ENCODE data around the gene CIT. TPM values are rescaled to one million over a fixed set of nuclear protein-coding genes. Genes with fewer than 3 reads are reported as not detected.

Gene CIT
- total and polyA plus RNA-seq, 7 experiments from 2014 or later, result 0.43 to 69.9 (median 1.7) TPM

DNA sequence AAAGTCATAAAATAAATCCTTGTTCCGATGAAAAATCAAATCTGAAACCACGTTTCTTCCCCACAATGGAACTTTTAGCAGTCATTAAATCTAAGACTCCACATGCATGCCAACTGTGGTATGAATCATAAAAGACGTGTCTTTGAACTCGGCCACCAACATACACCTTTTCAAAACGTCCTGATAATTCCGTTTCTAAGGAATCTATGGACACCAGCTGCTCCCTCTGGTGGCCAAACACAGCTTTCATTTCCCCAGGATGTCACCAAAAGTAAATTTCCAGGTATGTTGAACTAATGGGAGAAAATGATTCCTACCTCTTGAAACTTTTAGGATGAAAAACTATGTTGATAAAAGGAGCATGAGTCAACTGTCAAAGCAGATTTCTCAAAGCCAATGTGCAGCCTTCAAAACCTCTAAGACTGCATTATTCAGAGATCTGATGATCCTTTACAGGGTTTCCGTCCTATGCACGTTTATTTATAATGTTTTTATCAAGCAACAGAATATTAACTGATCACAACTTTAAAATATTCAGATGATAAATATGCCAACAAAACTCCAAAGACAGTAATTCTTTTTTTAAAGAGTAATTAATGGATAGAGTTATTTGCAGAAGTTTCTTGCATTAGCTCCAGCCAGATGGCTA is 96.2 kb downstream of the CIT start:
- H3K4me1 Mint-ChIP-seq, result peaks cover 0 to 10% (median 0%) of the 10 kb centered on the region in 7 donors
- no peaks in the 10 kb centered on the region for H3K27me3 Mint-ChIP-seq
- DNase-seq, result no peak
- CTCF ChIA-PET, result no interaction called here
- no peak overlapping the region for H3K27ac Mint-ChIP-seq
- H3K4me1 ChIP-seq (ENCODE audit: control insufficient read depth in 2 of 2, insufficient read depth in 2 of 2, low read length in 2 of 2), result no peaks in the 10 kb centered on the region
- no peaks in the 10 kb centered on the region for H3K36me3 ChIP-seq (ENCODE audit: control insufficient read depth in 2 of 3, insufficient read depth in 3 of 3, low read length in 3 of 3)
- POLR2A ChIA-PET, result no interaction called here
- no peaks in the 10 kb centered on the region for H3K9me3 ChIP-seq (ENCODE audit: control insufficient read depth in 2 of 3, low read length in 3 of 3)
- H3K27ac ChIP-seq (ENCODE audit: low read depth, low read length), result no peak overlapping the region
- ATAC-seq, result no peak
- H3K4me3 Mint-ChIP-seq, result no peak overlapping the region
- H3K9me3 Mint-ChIP-seq, result peaks cover 0 to 7% (median 2%) of the 10 kb centered on the region in 11 donors
- H3K4me3 ChIP-seq (ENCODE audit: low read length), result no peak overlapping the region
- no peaks in the 10 kb centered on the region for H3K27me3 ChIP-seq (ENCODE audit: control insufficient read depth in 2 of 2, insufficient read depth in 2 of 2, low read length in 2 of 2)
- intact Hi-C loops (cut with micrococcal nuclease), result no loop called here
- H3K36me3 Mint-ChIP-seq, result peaks cover 0 to 28% (median 10%) of the 10 kb centered on the region in 5 donors

DNA sequence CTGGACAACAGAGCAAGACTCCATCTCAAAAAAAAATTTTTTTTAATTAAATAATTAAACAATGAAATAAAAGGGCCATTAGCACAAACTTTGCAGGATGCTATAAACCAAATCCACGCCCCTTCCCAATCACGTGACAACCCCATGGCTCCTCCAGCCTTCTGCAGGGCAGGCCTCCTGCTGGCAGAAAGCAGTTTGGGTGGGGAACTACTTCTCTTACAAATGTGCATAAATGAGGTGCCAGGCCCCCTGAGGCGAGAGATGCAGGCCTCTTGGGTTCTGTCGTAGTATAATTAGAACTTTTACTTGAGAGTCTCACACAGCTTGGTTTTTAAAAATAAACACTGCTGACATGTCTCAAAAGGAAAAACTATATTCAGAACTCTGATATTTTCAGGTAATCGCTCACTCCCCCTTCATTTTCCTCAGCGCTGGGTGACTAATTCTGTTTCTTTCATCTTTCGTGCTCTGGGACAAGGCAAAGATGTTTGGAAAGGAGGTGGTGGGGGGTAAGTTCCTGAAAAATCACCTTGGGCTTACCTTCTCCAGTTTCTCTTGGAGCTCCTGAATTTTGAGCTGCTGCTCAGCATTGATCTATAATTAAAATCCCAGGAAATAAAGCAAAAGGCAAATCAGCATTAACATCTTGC is 101.7 kb downstream of the CIT start:
- Mint-ChIP-seq H3K36me3 (peaks cover 0 to 23% (median 9%) of the 10 kb centered on the region in 5 donors), H3K27ac (no peak overlapping the region), H3K4me1 (no peaks in the 10 kb centered on the region), H3K4me3 (no peak overlapping the region), H3K9me3 (no peaks in the 10 kb centered on the region), H3K27me3 (no peaks in the 10 kb centered on the region)
- Histone ChIP-seq H3K27me3 (ENCODE audit: control insufficient read depth in 2 of 2, insufficient read depth in 2 of 2, low read length in 2 of 2) (no peaks in the 10 kb centered on the region), H3K36me3 (ENCODE audit: control insufficient read depth in 2 of 3, insufficient read depth in 3 of 3, low read length in 3 of 3) (no peaks in the 10 kb centered on the region), H3K4me3 (ENCODE audit: low read length) (no peak overlapping the region), H3K4me1 (ENCODE audit: control insufficient read depth in 2 of 2, insufficient read depth in 2 of 2, low read length in 2 of 2) (no peaks in the 10 kb centered on the region), H3K27ac (ENCODE audit: low read depth, low read length) (no peak overlapping the region), H3K9me3 (ENCODE audit: control insufficient read depth in 2 of 3, low read length in 3 of 3) (no peaks in the 10 kb centered on the region)
- ChIA-PET POLR2A (no interaction called here), CTCF (no interaction called here)
- intact Hi-C loops (cut with micrococcal nuclease), result no loop called here
- ATAC-seq (no peak), DNase-seq (no peak)

DNA sequence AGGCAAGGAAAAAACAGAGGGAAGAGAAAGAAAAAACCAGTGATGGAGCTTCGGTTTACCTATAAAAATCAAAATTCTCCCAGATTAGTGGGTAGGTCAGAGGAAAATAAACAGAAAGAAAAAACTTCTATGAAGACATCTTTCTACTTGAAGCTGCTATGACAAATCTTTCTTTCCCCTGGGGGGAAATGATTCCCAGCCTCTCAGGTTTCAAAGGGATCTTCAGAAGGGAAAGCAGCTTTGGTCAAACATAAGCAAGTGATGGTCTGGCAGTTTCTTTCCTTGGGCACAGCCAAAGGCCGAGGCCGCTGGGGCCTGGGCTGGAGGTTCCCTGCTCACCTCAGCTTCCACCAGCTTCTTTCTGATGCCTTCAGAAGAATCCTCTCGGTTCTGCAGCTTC is 104.7 kb downstream of the CIT start:
- CTCF ChIA-PET, result no interaction called here
- no peaks in the 10 kb centered on the region for H3K4me1 Mint-ChIP-seq

DNA sequence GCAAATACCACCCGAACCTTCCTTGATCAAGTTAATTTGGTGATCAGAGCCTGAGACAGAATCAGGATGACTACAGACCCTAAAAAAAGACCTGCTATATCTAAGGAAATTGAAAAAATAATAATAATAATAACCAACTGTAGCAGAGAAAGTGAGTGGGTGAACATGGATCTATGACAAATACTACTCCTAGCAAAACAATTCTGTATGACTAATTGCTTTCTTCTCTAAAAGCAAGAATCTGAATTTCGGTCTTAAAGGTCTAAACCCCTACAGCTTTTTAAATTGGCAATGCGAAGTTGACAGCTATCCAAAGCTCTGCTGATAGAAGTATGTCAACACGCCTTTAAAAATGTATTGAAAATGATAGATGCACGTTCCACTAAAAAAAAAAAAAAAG is 107.0 kb downstream of the CIT start:
- no peak overlapping the region for H3K4me3 ChIP-seq (ENCODE audit: low read length)
- Mint-ChIP-seq H3K9me3 (peaks cover 0 to 3% (median 0%) of the 10 kb centered on the region in 11 donors), H3K27ac (no peak overlapping the region), H3K4me1 (no peaks in the 10 kb centered on the region), H3K36me3 (peaks cover 0 to 30% (median 9%) of the 10 kb centered on the region in 5 donors), H3K27me3 (no peaks in the 10 kb centered on the region), H3K4me3 (no peak overlapping the region)
- no peaks in the 10 kb centered on the region for H3K27me3 ChIP-seq (ENCODE audit: control insufficient read depth in 2 of 2, insufficient read depth in 2 of 2, low read length in 2 of 2)
- CTCF ChIA-PET, result no interaction called here
- H3K27ac ChIP-seq (ENCODE audit: low read depth, low read length), result no peak overlapping the region
- ATAC-seq (no peak), DNase-seq (no peak)
- intact Hi-C loops (cut with micrococcal nuclease), result no loop called here
- no peaks in the 10 kb centered on the region for H3K36me3 ChIP-seq (ENCODE audit: control insufficient read depth in 2 of 3, insufficient read depth in 3 of 3, low read length in 3 of 3)
- no peaks in the 10 kb centered on the region for H3K9me3 ChIP-seq (ENCODE audit: control insufficient read depth in 2 of 3, low read length in 3 of 3)
- POLR2A ChIA-PET, result no interaction called here
- no peaks in the 10 kb centered on the region for H3K4me1 ChIP-seq (ENCODE audit: control insufficient read depth in 2 of 2, insufficient read depth in 2 of 2, low read length in 2 of 2)

More for the DNA sequence above, 104.7 kb downstream of the CIT start:
- Histone ChIP-seq H3K27ac (ENCODE audit: low read depth, low read length) (no peak overlapping the region), H3K9me3 (ENCODE audit: control insufficient read depth in 2 of 3, low read length in 3 of 3) (no peaks in the 10 kb centered on the region), H3K4me3 (ENCODE audit: low read length) (no peak overlapping the region), H3K4me1 (ENCODE audit: control insufficient read depth in 2 of 2, insufficient read depth in 2 of 2, low read length in 2 of 2) (no peaks in the 10 kb centered on the region), H3K27me3 (ENCODE audit: control insufficient read depth in 2 of 2, insufficient read depth in 2 of 2, low read length in 2 of 2) (no peaks in the 10 kb centered on the region), H3K36me3 (ENCODE audit: control insufficient read depth in 2 of 3, insufficient read depth in 3 of 3, low read length in 3 of 3) (no peaks in the 10 kb centered on the region)
- POLR2A ChIA-PET, result no interaction called here
- Mint-ChIP-seq H3K9me3 (peaks cover 0 to 1% (median 0%) of the 10 kb centered on the region in 11 donors), H3K36me3 (peaks cover 0 to 21% (median 9%) of the 10 kb centered on the region in 5 donors), H3K27ac (no peak overlapping the region), H3K27me3 (no peaks in the 10 kb centered on the region), H3K4me3 (no peak overlapping the region)
- intact Hi-C loops (cut with micrococcal nuclease), result no loop called here
- ATAC-seq (no peak), DNase-seq (no peak)

DNA sequence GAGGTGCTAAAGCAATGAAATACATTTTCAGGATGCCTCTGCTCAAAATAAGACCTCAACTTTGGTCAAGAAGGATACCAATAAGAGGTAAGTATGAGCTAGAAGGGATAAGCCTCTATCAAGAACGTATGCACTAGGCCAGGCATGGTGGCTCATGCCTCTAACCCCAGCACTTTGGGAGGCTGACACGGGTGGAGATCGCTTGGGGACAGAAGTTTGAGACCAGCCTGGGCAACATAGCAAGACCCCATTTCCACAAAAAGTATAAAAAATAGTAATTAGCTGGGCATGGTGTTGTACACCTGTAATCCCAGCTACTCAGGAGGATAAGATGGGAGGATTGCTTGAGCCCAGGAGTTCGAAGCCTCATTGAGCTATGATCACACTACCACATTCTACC is 114.5 kb downstream of the CIT start:
- no peaks in the 10 kb centered on the region for H3K4me1 Mint-ChIP-seq
- CTCF ChIA-PET, result no interaction called here
- Histone ChIP-seq H3K27ac (ENCODE audit: low read depth, low read length) (no peak overlapping the region), H3K9me3 (ENCODE audit: control insufficient read depth in 2 of 3, low read length in 3 of 3) (no peaks in the 10 kb centered on the region), H3K4me1 (ENCODE audit: control insufficient read depth in 2 of 2, insufficient read depth in 2 of 2, low read length in 2 of 2) (no peaks in the 10 kb centered on the region), H3K36me3 (ENCODE audit: control insufficient read depth in 2 of 3, insufficient read depth in 3 of 3, low read length in 3 of 3) (no peaks in the 10 kb centered on the region), H3K27me3 (ENCODE audit: control insufficient read depth in 2 of 2, insufficient read depth in 2 of 2, low read length in 2 of 2) (no peaks in the 10 kb centered on the region), H3K4me3 (ENCODE audit: low read length) (no peak overlapping the region)
- H3K9me3 Mint-ChIP-seq, result peaks cover 0 to 22% (median 5%) of the 10 kb centered on the region in 11 donors
- H3K27me3 Mint-ChIP-seq, result no peaks in the 10 kb centered on the region
- POLR2A ChIA-PET, result no interaction called here
- H3K27ac Mint-ChIP-seq, result no peak overlapping the region
- H3K36me3 Mint-ChIP-seq, result peaks cover 0 to 47% (median 11%) of the 10 kb centered on the region in 5 donors
- intact Hi-C loops (cut with micrococcal nuclease), result no loop called here
- ATAC-seq (no peak), DNase-seq (no peak)
- no peak overlapping the region for H3K4me3 Mint-ChIP-seq

DNA sequence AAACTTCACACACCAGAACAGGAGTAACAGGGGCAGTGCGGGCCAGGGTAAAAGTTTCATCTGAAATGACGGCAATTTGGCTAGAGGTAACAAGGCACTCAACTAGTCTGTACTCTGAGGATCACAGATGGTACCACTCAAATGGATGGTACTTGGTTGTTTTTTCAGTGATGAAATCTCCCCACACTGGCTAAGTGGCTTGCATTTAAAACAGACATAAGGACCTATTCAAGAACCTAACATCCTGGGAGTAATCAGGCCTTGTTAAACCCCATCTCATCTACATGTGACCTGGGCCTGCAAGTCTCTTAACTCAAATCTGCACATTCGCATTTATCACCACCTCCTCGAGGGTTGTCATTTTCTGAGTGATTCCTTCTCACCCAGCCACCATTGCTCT is 118.4 kb downstream of the CIT start:
- intact Hi-C loops (cut with micrococcal nuclease), result no loop called here
- Mint-ChIP-seq H3K9me3 (peaks cover 0 to 16% (median 3%) of the 10 kb centered on the region in 11 donors), H3K4me3 (no peak overlapping the region), H3K27me3 (no peaks in the 10 kb centered on the region), H3K27ac (no peak overlapping the region), H3K36me3 (peaks cover 0 to 42% (median 7%) of the 10 kb centered on the region in 5 donors), H3K4me1 (no peaks in the 10 kb centered on the region)
- POLR2A ChIA-PET, result no interaction called here
- no peak overlapping the region for H3K27ac ChIP-seq (ENCODE audit: low read depth, low read length)
- no peaks in the 10 kb centered on the region for H3K4me1 ChIP-seq (ENCODE audit: control insufficient read depth in 2 of 2, insufficient read depth in 2 of 2, low read length in 2 of 2)
- DNase-seq, result no peak
- CTCF ChIA-PET, result no interaction called here
- no peak for ATAC-seq
- H3K27me3 ChIP-seq (ENCODE audit: control insufficient read depth in 2 of 2, insufficient read depth in 2 of 2, low read length in 2 of 2), result no peaks in the 10 kb centered on the region
- no peak overlapping the region for H3K4me3 ChIP-seq (ENCODE audit: low read length)
- H3K36me3 ChIP-seq (ENCODE audit: control insufficient read depth in 2 of 3, insufficient read depth in 3 of 3, low read length in 3 of 3), result no peaks in the 10 kb centered on the region
- no peaks in the 10 kb centered on the region for H3K9me3 ChIP-seq (ENCODE audit: control insufficient read depth in 2 of 3, low read length in 3 of 3)

DNA sequence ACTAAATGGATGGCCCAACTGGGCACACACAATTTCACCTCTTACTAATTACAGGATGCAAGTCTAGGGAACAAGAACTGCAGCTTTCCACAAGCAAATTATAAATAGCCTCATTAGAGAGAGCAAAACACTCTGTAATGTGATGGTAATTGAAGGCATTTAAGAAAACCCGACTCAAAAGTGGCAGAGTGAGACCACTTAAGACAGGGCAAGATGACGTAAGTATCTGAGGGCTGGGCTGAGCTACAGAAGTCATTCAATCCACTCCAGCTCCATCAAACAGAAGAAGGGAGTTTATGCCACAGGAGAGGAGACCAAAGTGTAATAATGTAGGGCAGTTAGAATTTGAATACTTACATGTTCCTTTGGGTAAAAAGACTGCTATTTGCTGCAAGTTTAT is 118.9 kb downstream of the CIT start:
- H3K27me3 ChIP-seq (ENCODE audit: control insufficient read depth in 2 of 2, insufficient read depth in 2 of 2, low read length in 2 of 2), result no peaks in the 10 kb centered on the region
- H3K9me3 Mint-ChIP-seq, result peaks cover 0 to 11% (median 2%) of the 10 kb centered on the region in 11 donors
- H3K4me3 Mint-ChIP-seq, result no peak overlapping the region
- H3K27ac ChIP-seq (ENCODE audit: low read depth, low read length), result no peak overlapping the region
- POLR2A ChIA-PET, result no interaction called here
- DNase-seq, result no peak
- H3K27ac Mint-ChIP-seq, result no peak overlapping the region
- H3K36me3 Mint-ChIP-seq, result peaks cover 0 to 38% (median 7%) of the 10 kb centered on the region in 5 donors
- H3K4me3 ChIP-seq (ENCODE audit: low read length), result no peak overlapping the region
- CTCF ChIA-PET, result no interaction called here
- H3K36me3 ChIP-seq (ENCODE audit: control insufficient read depth in 2 of 3, insufficient read depth in 3 of 3, low read length in 3 of 3), result no peaks in the 10 kb centered on the region
- intact Hi-C loops (cut with micrococcal nuclease), result no loop called here
- no peak for ATAC-seq
- no peaks in the 10 kb centered on the region for H3K27me3 Mint-ChIP-seq
- H3K4me1 ChIP-seq (ENCODE audit: control insufficient read depth in 2 of 2, insufficient read depth in 2 of 2, low read length in 2 of 2), result no peaks in the 10 kb centered on the region
- no peaks in the 10 kb centered on the region for H3K4me1 Mint-ChIP-seq
- H3K9me3 ChIP-seq (ENCODE audit: control insufficient read depth in 2 of 3, low read length in 3 of 3), result no peaks in the 10 kb centered on the region
